Endothelial cell of umbilical vein (primary cell): ENCODE results near the gene CPA3. TPM values are rescaled to one million over a fixed set of nuclear protein-coding genes. Genes with fewer than 3 reads are reported as not detected.

Experiments used
- BruUV-seq: library from RNA; stranded (reverse); fragments of 400-500 nt; replicated peaks from 2 replicates; lab custom pipeline; 2021; lab: Mats Ljungman, UMichigan
- CTCF ChIA-PET: fragments of 300-600, 350-600 bp; sonication (Branson Sonifier 250); formaldehyde crosslinking; loops from one replicate; lab custom pipeline; 2021; ENCODE audit warnings: antibody characterized with exemption, inconsistent platforms; lab: Charles Lee
- POLR2A ChIA-PET: fragments of 300-600, 350-600 bp; sonication (Branson Sonifier 250); formaldehyde crosslinking; loops from one replicate; lab custom pipeline; 2021; ENCODE audit warnings: antibody characterized with exemption, inconsistent platforms; lab: Charles Lee
- DNase-seq: peaks from one replicate; pipeline ENCODE4 v3.0.0-alpha.2; 2011; ENCODE audit warnings: low read depth, low spot score
- FAIRE-seq: peaks from 2 replicates; lab custom pipeline; 2011; peaks lifted over from hg19 to GRCh38; lab: Jason Lieb, UNC
- H2AFZ ChIP-seq: 2 replicates; pipeline ENCODE4 v1.6.0; 2012; ENCODE audit warnings: low read depth, low read length, control low read depth, inconsistent platforms
- H3K27ac ChIP-seq: 2 replicates; pipeline ENCODE4 v1.5.1; 2011; ENCODE audit warnings: low read depth, mild to moderate bottlenecking, control low read depth, low read length, moderate library complexity; ENCODE audit not compliant: insufficient read depth
- H3K27me3 ChIP-seq, 2 experiments: 2 replicates each; pipeline versions ENCODE4 v1.6.0 to v1.6.1; 2011; ENCODE audit warnings: low read length in 2 of 2, mixed read lengths in 1 of 2; ENCODE audit not compliant: control insufficient read depth in 2 of 2, insufficient read depth in 2 of 2
- H3K36me3 ChIP-seq, 2 experiments: 2 replicates in 1 of 2; 3 replicates in 1 of 2; pipeline ENCODE4 v1.5.1; 2011; ENCODE audit warnings: low read length in 2 of 2, mild to moderate bottlenecking in 1 of 2, moderate library complexity in 1 of 2; ENCODE audit not compliant: control insufficient read depth in 2 of 2, insufficient read depth in 2 of 2; ENCODE audit errors: extremely low read depth in 1 of 2
- H3K4me1 ChIP-seq: 3 replicates; pipeline ENCODE4 v1.5.1; 2011; ENCODE audit warnings: mild to moderate bottlenecking, low read length; ENCODE audit not compliant: control insufficient read depth, insufficient read depth; ENCODE audit errors: extremely low read depth
- H3K4me2 ChIP-seq: 2 replicates; pipeline ENCODE4 v1.6.1; 2011; ENCODE audit warnings: low read length, control low read depth, mixed read lengths; ENCODE audit not compliant: insufficient read depth
- H3K4me3 ChIP-seq, 3 experiments: fragments of 200-600 bp in 1 of 3; sonication (generic), shearing (Covaris generic) in 1 of 3; replicated peaks in 1 of 3; 2 replicates each; pipeline ENCODE4 v1.5.1; 2011 to 2016; ENCODE audit warnings: control low read depth in 3 of 3, low read length in 3 of 3, mild to moderate bottlenecking in 2 of 3, inconsistent platforms in 1 of 3, low read depth in 1 of 3, moderate library complexity in 1 of 3; ENCODE audit not compliant: insufficient read depth in 1 of 3
- H3K79me2 ChIP-seq: 2 replicates; pipeline ENCODE4 v1.6.0; 2012; ENCODE audit warnings: low read length, inconsistent platforms; ENCODE audit not compliant: control insufficient read depth, insufficient read depth
- H3K9ac ChIP-seq: replicated peaks from 2 replicates; pipeline ENCODE3; 2011; ENCODE audit warnings: low read length, control low read depth; ENCODE audit not compliant: insufficient read depth; ENCODE audit errors: extremely low read depth
- H3K9me1 ChIP-seq: replicated peaks from 3 replicates; pipeline ENCODE4 v1.6.0; 2011; ENCODE audit warnings: mild to moderate bottlenecking, low read length; ENCODE audit not compliant: control insufficient read depth, insufficient read depth; ENCODE audit errors: extremely low read depth
- H3K9me3 ChIP-seq: replicated peaks from 2 replicates; pipeline ENCODE4 v1.5.1; 2012; ENCODE audit warnings: low read length, inconsistent platforms; ENCODE audit not compliant: control insufficient read depth, insufficient read depth
- H4K20me1 ChIP-seq: replicated peaks from 2 replicates; pipeline ENCODE3; 2011; ENCODE audit warnings: mild to moderate bottlenecking, low read length; ENCODE audit not compliant: control insufficient read depth, insufficient read depth; ENCODE audit errors: extremely low read depth
- EZH2 ChIP-seq: IDR thresholded peaks from 2 replicates; pipeline ENCODE4 v1.6.1; 2012; ENCODE audit warnings: borderline replicate concordance, low read depth, mild to moderate bottlenecking, moderate library complexity, low read length, inconsistent platforms; ENCODE audit not compliant: severe bottlenecking
- FOS ChIP-seq: IDR thresholded peaks from 2 replicates; pipeline ENCODE4 v1.6.1; 2011; ENCODE audit warnings: mild to moderate bottlenecking, low read length, moderate library complexity, borderline replicate concordance; ENCODE audit not compliant: insufficient read depth
- GATA2 ChIP-seq: IDR thresholded peaks from 2 replicates; pipeline ENCODE4 v1.7.0; 2011; ENCODE audit warnings: low read depth, mild to moderate bottlenecking, moderate library complexity, mixed read lengths, low read length; ENCODE audit not compliant: insufficient read length, insufficient read depth
- JUN ChIP-seq: IDR thresholded peaks from 2 replicates; pipeline ENCODE4 v1.6.1; 2011; ENCODE audit warnings: borderline replicate concordance, low read depth; ENCODE audit not compliant: insufficient read length, insufficient read depth
- MYC ChIP-seq: IDR thresholded peaks from one replicate; pipeline ENCODE4 v1.6.1; 2011; ENCODE audit warnings: mild to moderate bottlenecking, low read depth, low read length
- POLR2A ChIP-seq: IDR thresholded peaks from 2 replicates; pipeline ENCODE4 v1.6.1; 2012; ENCODE audit warnings: low read depth, mild to moderate bottlenecking, control low read depth, low read length
- POLR2AphosphoS5 ChIP-seq: IDR thresholded peaks from 2 replicates; pipeline ENCODE4 v1.6.1; 2012; ENCODE audit warnings: low read depth, mild to moderate bottlenecking, control low read depth, low read length, moderate library complexity; ENCODE audit not compliant: insufficient read depth
- dilution Hi-C: fragments of 300-500 bp; cut with MboI; formaldehyde crosslinking; loops from one replicate; pipeline ENCODE4 v1.15.0; 2019; ENCODE audit warnings: low sequenced_read_pairs; ENCODE audit not compliant: extremely low pct_ligation_motif_present
- intact Hi-C: fragments of 100-400 bp; cut with micrococcal nuclease; formaldehyde crosslinking; loops from one replicate; pipeline ENCODE4 v1.10.0; 2022
- polyA plus RNA-seq, 4 experiments: library from polyadenylated mRNA; depleted of rRNA in 3 of 4; stranded (reverse) in 3 of 4; unstranded in 1 of 4; fragments of >200 nt; gene quantifications; 2 replicates each; pipeline versions ENCODE4 v1.2.1 to v1.2.3, GENCODE V29; 2011 to 2012; ENCODE audit warnings: missing spikeins in 1 of 4
- total RNA-seq: library from RNA; stranded (reverse); gene quantifications from 2 replicates; pipeline ENCODE4 v1.2.3, GENCODE V29; 2021
- TF ChIP-seq, protein P1 (sequence below), 2 donors: IDR thresholded peaks; 1 replicate in 1 of 2; 2 replicates in 1 of 2; pipeline ENCODE4 v1.5.1; 2011; ENCODE audit warnings: low read length in 2 of 2, mild to moderate bottlenecking in 2 of 2, moderate library complexity in 2 of 2, control low read depth in 1 of 2, inconsistent platforms in 1 of 2, low read depth in 1 of 2; ENCODE audit not compliant: insufficient read depth in 1 of 2; ENCODE audit errors: extremely low read depth in 1 of 2
- TF ChIP-seq, protein P2 (sequence below): IDR thresholded peaks from 2 replicates; pipeline ENCODE4 v1.6.1; 2011; ENCODE audit not compliant: insufficient read depth, insufficient read length

CPA3 gene
- total and polyA plus RNA-seq, 2 donors (not counting 3 experiments of a cell fraction or from before 2014, with no cell fraction given): 1.7 to 6.4 TPM

DNA sequence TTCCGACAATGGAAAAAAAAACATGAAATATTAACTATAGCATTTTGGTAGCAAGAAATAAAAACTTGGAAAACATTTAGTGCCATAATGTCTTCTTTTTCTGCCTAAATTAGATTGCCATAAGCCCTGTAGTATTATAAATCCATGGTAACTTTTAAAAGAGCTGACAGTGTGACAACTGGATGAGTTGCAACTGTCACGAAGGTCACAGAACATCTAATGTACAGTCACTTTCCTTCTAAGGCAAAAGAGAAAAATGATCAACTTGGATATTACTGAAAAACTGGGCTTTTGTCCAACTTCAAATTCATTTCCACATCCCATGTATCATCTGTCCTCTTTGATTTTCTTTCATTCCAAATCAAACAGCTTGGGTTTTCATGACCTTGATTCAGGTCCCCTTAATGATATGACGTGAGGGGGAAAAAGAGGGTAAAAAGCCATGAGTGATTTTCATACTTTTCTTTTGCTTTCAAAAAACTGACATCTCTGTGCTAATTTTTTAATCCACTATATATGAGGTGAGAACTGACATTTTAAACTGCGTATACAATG is 36.9 kb upstream of the CPA3 start:
- DNase-seq (no peak), FAIRE-seq (no peak)
- TF ChIP-seq POLR2A (no peak), POLR2AphosphoS5 (no peak), GATA2 (no peak), MYC (no peak), FOS (no peak), JUN (no peak), EZH2 (no peak)
- TF ChIP-seq, protein P1, sequence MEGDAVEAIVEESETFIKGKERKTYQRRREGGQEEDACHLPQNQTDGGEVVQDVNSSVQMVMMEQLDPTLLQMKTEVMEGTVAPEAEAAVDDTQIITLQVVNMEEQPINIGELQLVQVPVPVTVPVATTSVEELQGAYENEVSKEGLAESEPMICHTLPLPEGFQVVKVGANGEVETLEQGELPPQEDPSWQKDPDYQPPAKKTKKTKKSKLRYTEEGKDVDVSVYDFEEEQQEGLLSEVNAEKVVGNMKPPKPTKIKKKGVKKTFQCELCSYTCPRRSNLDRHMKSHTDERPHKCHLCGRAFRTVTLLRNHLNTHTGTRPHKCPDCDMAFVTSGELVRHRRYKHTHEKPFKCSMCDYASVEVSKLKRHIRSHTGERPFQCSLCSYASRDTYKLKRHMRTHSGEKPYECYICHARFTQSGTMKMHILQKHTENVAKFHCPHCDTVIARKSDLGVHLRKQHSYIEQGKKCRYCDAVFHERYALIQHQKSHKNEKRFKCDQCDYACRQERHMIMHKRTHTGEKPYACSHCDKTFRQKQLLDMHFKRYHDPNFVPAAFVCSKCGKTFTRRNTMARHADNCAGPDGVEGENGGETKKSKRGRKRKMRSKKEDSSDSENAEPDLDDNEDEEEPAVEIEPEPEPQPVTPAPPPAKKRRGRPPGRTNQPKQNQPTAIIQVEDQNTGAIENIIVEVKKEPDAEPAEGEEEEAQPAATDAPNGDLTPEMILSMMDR (IDR thresholded peaks at IDR 0.05; ENCODE audit: extremely low read depth in 1 of 2, insufficient read depth in 1 of 2, low read depth in 1 of 2, low read length in 2 of 2): no peak
- TF ChIP-seq, protein P2, sequence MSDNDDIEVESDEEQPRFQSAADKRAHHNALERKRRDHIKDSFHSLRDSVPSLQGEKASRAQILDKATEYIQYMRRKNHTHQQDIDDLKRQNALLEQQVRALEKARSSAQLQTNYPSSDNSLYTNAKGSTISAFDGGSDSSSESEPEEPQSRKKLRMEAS: no peak
- Histone ChIP-seq H3K27ac (no peak overlapping the region), H2AFZ (no peak overlapping the region), H3K4me2 (no peak overlapping the region), H3K4me1 (no peaks in the 10 kb centered on the region), H3K4me3 (no peak overlapping the region), H3K9me3 (no peaks in the 10 kb centered on the region), H4K20me1 (no peaks in the 10 kb centered on the region), H3K36me3 (no peaks in the 10 kb centered on the region), H3K9ac (no peak overlapping the region), H3K79me2 (no peaks in the 10 kb centered on the region), H3K27me3 (peaks cover 3 to 20% of the 10 kb centered on the region in 2 experiments), H3K9me1 (no peaks in the 10 kb centered on the region)
- intact Hi-C loops: no loop called here
- dilution Hi-C loops: no loop called here
- POLR2A ChIA-PET: no interaction called here
- CTCF ChIA-PET: no interaction called here
- BruUV-seq: no TSS peak
